C4-2B (cell line): ENCODE data around the gene CLCA1.

Experiments used
- CTCF ChIP-seq: fragments of 450-650 bp; conservative IDR thresholded peaks from 2 replicates; pipeline ENCODE4 v1.5.1; 2017; ENCODE audit warnings: mild to moderate bottlenecking
- ZFX ChIP-seq: fragments of 450-650 bp; IDR thresholded peaks from 2 replicates; pipeline ENCODE4 v1.6.1; 2017

- TF ChIP-seq CTCF (no peak), ZFX (no peak)
Observed at GRCh38 chr1:86504137-86504479, 35.4 kb downstream of the CLCA1 start.
